HCT116 (cell line): ENCODE data around the gene CDK5RAP2. TPM values are rescaled to one million over a fixed set of nuclear protein-coding genes. Genes with fewer than 3 reads are reported as not detected.

ENCODE experiments used
- ATAC-seq: fragments of 200-7000 bp; cut with Tn5 transposase; 2 replicates; pipeline ENCODE4 v1.9.1; 2020; ENCODE audit warnings: mild to moderate bottlenecking, moderate library complexity
- BruUV-seq: library from RNA; stranded (reverse); fragments of 400-500 nt; replicated peaks from 2 replicates; lab custom pipeline; 2021; lab: Mats Ljungman, UMichigan
- CTCF ChIA-PET: fragments of 300-600 bp; sonication (Branson Sonifier 250); formaldehyde crosslinking; loops from one replicate; lab custom pipeline; 2021; ENCODE audit warnings: antibody characterized with exemption; lab: Charles Lee
- POLR2A ChIA-PET: fragments of 300-600, 350-600 bp; sonication (Branson Sonifier 250); formaldehyde crosslinking; loops from one replicate; lab custom pipeline; 2021; ENCODE audit warnings: antibody characterized with exemption; lab: Charles Lee
- RAD21 ChIA-PET, 2 experiments: fragments of 300-600 bp; sonication (Branson Sonifier 250); formaldehyde crosslinking; loops; one replicate each; lab custom pipeline; 2023; ENCODE audit warnings: low total read pairs in 2 of 2; ENCODE audit not compliant: uncharacterized antibody in 2 of 2, unreplicated experiment in 2 of 2, low non-redundant PET in 1 of 2; lab: Charles Lee
- DNase-seq: peaks from one replicate; pipeline ENCODE4 v3.0.0-alpha.2; 2010; ENCODE audit warnings: low read depth, low spot score
- H2AFZ ChIP-seq: fragments of 200-600 bp; shearing (Covaris generic), sonication (generic); 2 replicates; pipeline ENCODE4 v1.6.1; 2017; ENCODE audit warnings: low read depth, mixed run types, mixed read lengths, antibody characterized with exemption, low read length; ENCODE audit not compliant: poor library complexity, severe bottlenecking
- H3K27ac ChIP-seq: 2 replicates; pipeline ENCODE4 v1.5.1; 2012; ENCODE audit warnings: low read depth, low read length
- H3K27me3 ChIP-seq: fragments of 200-600 bp; sonication (generic); 2 replicates; pipeline ENCODE4 v1.6.1; 2016; ENCODE audit warnings: mixed run types, low read length, mixed read lengths; ENCODE audit not compliant: insufficient read depth
- H3K36me3 ChIP-seq, 2 experiments: fragments of 200-500 bp in 1 of 2; fragments of 200-600 bp in 1 of 2; sonication (Bioruptor generic) in 1 of 2; sonication (generic) in 1 of 2; 2 replicates each; pipeline versions ENCODE4 v1.5.1 to v1.6.1; 2014 to 2016; ENCODE audit warnings: low read length in 2 of 2, inconsistent platforms in 1 of 2, mixed read lengths in 1 of 2, mixed run types in 1 of 2; ENCODE audit not compliant: insufficient read depth in 2 of 2, control insufficient read depth in 1 of 2
- H3K4me1 ChIP-seq, 2 experiments: fragments of 200-600 bp in 1 of 2; sonication (generic) in 1 of 2; 2 replicates each; pipeline versions ENCODE4 v1.5.1 to v1.6.1; 2012 to 2017; ENCODE audit warnings: low read length in 2 of 2, inconsistent platforms in 1 of 2, mild to moderate bottlenecking in 1 of 2, mixed read lengths in 1 of 2, mixed run types in 1 of 2, moderate library complexity in 1 of 2; ENCODE audit not compliant: insufficient read depth in 2 of 2, control insufficient read depth in 1 of 2
- H3K4me2 ChIP-seq: fragments of 200-600 bp; sonication (generic); 2 replicates; pipeline ENCODE4 v1.6.1; 2017; ENCODE audit warnings: mixed run types, low read length, mixed read lengths
- H3K4me3 ChIP-seq, 2 experiments: fragments of 200-600 bp in 1 of 2; sonication (generic) in 1 of 2; replicated peaks in 1 of 2; 2 replicates each; pipeline ENCODE4 v1.5.1; 2011 to 2016; ENCODE audit warnings: low read length in 2 of 2, control low read depth in 1 of 2, low read depth in 1 of 2, mild to moderate bottlenecking in 1 of 2, mixed read lengths in 1 of 2, mixed run types in 1 of 2
- H3K79me2 ChIP-seq: fragments of 200-600 bp; sonication (generic); 2 replicates; pipeline ENCODE4 v1.6.1; 2017; ENCODE audit warnings: mild to moderate bottlenecking, mixed run types, low read length, moderate library complexity, mixed read lengths; ENCODE audit not compliant: insufficient read depth
- H3K9ac ChIP-seq: fragments of 200-600 bp; sonication (generic); 2 replicates; pipeline ENCODE4 v1.6.1; 2016; ENCODE audit warnings: low read length, mixed read lengths
- H3K9me2 ChIP-seq: fragments of 200-600 bp; sonication (generic), shearing (Covaris generic); 2 replicates; pipeline ENCODE4 v1.6.1; 2017; ENCODE audit warnings: mixed run types, mild to moderate bottlenecking, moderate library complexity; ENCODE audit not compliant: insufficient read depth
- H3K9me3 ChIP-seq, 2 experiments: fragments of 200-500 bp in 1 of 2; fragments of 200-600 bp in 1 of 2; sonication (Bioruptor generic) in 1 of 2; sonication (generic) in 1 of 2; 2 replicates each; pipeline ENCODE4 v1.6.1; 2014 to 2017; ENCODE audit warnings: low read length in 2 of 2, mixed read lengths in 2 of 2, inconsistent platforms in 1 of 2, low read depth in 1 of 2, mild to moderate bottlenecking in 1 of 2, mixed run types in 1 of 2, moderate library complexity in 1 of 2; ENCODE audit not compliant: control insufficient read depth in 1 of 2, insufficient read depth in 1 of 2
- H4K20me1 ChIP-seq: fragments of 200-600 bp; sonication (generic), shearing (Covaris generic); 2 replicates; pipeline ENCODE4 v1.6.1; 2017; ENCODE audit warnings: mixed run types, mild to moderate bottlenecking, moderate library complexity; ENCODE audit not compliant: insufficient read depth
- CBX3 ChIP-seq: IDR thresholded peaks from 2 replicates; pipeline ENCODE4 v1.6.1; 2012; ENCODE audit warnings: low read depth
- EGR1 ChIP-seq: IDR thresholded peaks from 2 replicates; pipeline ENCODE4 v1.6.1; 2012; ENCODE audit warnings: low read depth
- ELF1 ChIP-seq: IDR thresholded peaks from 2 replicates; pipeline ENCODE4 v1.6.1; 2012; ENCODE audit warnings: low read depth, borderline replicate concordance
- EZH2 ChIP-seq: fragments of 200-600 bp; sonication (generic); IDR thresholded peaks from 2 replicates; pipeline ENCODE4 v1.6.1; 2017; ENCODE audit warnings: antibody characterized with exemption, mixed run types
- EZH2phosphoT487 ChIP-seq: fragments of 200-600 bp; IDR thresholded peaks from 2 replicates; pipeline ENCODE4 v1.6.1; 2018; ENCODE audit warnings: antibody characterized with exemption, borderline replicate concordance
- FOSL1 ChIP-seq: IDR thresholded peaks from 2 replicates; pipeline ENCODE4 v1.6.1; 2012; ENCODE audit warnings: low read depth
- MAX ChIP-seq: IDR thresholded peaks from 2 replicates; pipeline ENCODE4 v1.6.1; 2012
- POLR2A ChIP-seq: IDR thresholded peaks from 2 replicates; pipeline ENCODE4 v1.7.0; 2011; ENCODE audit warnings: borderline replicate concordance; ENCODE audit not compliant: insufficient read depth, insufficient read length; ENCODE audit errors: extremely low read depth
- RAD21 ChIP-seq: IDR thresholded peaks from 2 replicates; pipeline ENCODE4 v1.6.1; 2012; ENCODE audit warnings: low read depth, mild to moderate bottlenecking
- SIN3A ChIP-seq: IDR thresholded peaks from 2 replicates; pipeline ENCODE4 v1.6.1; 2012; ENCODE audit warnings: low read depth
- SP1 ChIP-seq: IDR thresholded peaks from 2 replicates; pipeline ENCODE4 v1.6.1; 2012; ENCODE audit warnings: low read depth
- SRF ChIP-seq: IDR thresholded peaks from 2 replicates; pipeline ENCODE4 v1.6.1; 2012; ENCODE audit warnings: low read depth
- YY1 ChIP-seq: IDR thresholded peaks from 2 replicates; pipeline ENCODE4 v1.6.1; 2011; ENCODE audit warnings: low read length, low read depth, moderate library complexity, mild to moderate bottlenecking; ENCODE audit not compliant: insufficient replicate concordance; ENCODE audit errors: extremely low read depth
- ZFX ChIP-seq: fragments of 450-650 bp; IDR thresholded peaks from 2 replicates; pipeline ENCODE4 v1.6.1; 2017
- intact Hi-C: fragments of 100-400 bp; cut with micrococcal nuclease; formaldehyde crosslinking; loops from 2 replicates; pipeline ENCODE4 v1.10.0; 2022
- total RNA-seq: library from RNA; stranded (reverse); gene quantifications from one replicate; pipeline ENCODE4 v1.2.1, GENCODE V29; 2021; ENCODE audit not compliant: unreplicated experiment
- TF ChIP-seq, protein P1 (sequence below), 3 experiments: fragments of 200-600 bp in 1 of 3; sonication (generic) in 1 of 3; IDR thresholded peaks in 2 of 3; conservative IDR thresholded peaks in 1 of 3; 2 replicates each; pipeline ENCODE4 v1.5.1; 2012 to 2017; ENCODE audit warnings: low read depth in 2 of 3, low read length in 2 of 3, antibody characterized with exemption in 1 of 3, borderline replicate concordance in 1 of 3, control low read depth in 1 of 3, mild to moderate bottlenecking in 1 of 3, mixed read lengths in 1 of 3, mixed run types in 1 of 3, moderate library complexity in 1 of 3; ENCODE audit not compliant: insufficient read depth in 1 of 3
- TF ChIP-seq, protein P2 (sequence below): IDR thresholded peaks from 2 replicates; pipeline ENCODE4 v1.6.1; 2012

CDK5RAP2 gene
- total RNA-seq, 1 experiment from 2014 or later = 56.2 TPM

GRCh38 chr9:120431268-120431667 lies 148.7 kb downstream of the CDK5RAP2 start:
- POLR2A ChIA-PET = no interaction called here
- no peaks in the 10 kb centered on the region for H3K27me3 ChIP-seq
- ATAC-seq = no peak
- H2AFZ ChIP-seq = no peak overlapping the region
- DNase-seq = no peak
- no peaks in the 10 kb centered on the region for H4K20me1 ChIP-seq
- no peaks in the 10 kb centered on the region for H3K4me1 ChIP-seq
- BruUV-seq = no TSS peak
- intact Hi-C loops = no loop called here
- no peak overlapping the region for H3K4me2 ChIP-seq
- H3K4me3 ChIP-seq = no peak overlapping the region
- H3K9me2 ChIP-seq = no peaks in the 10 kb centered on the region
- CTCF ChIA-PET = no interaction called here
- TF ChIP-seq, protein P1, sequence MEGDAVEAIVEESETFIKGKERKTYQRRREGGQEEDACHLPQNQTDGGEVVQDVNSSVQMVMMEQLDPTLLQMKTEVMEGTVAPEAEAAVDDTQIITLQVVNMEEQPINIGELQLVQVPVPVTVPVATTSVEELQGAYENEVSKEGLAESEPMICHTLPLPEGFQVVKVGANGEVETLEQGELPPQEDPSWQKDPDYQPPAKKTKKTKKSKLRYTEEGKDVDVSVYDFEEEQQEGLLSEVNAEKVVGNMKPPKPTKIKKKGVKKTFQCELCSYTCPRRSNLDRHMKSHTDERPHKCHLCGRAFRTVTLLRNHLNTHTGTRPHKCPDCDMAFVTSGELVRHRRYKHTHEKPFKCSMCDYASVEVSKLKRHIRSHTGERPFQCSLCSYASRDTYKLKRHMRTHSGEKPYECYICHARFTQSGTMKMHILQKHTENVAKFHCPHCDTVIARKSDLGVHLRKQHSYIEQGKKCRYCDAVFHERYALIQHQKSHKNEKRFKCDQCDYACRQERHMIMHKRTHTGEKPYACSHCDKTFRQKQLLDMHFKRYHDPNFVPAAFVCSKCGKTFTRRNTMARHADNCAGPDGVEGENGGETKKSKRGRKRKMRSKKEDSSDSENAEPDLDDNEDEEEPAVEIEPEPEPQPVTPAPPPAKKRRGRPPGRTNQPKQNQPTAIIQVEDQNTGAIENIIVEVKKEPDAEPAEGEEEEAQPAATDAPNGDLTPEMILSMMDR (IDR thresholded peaks at IDR 0.05 in 2 of 3, conservative IDR thresholded peaks at IDR 0.05 in 1 of 3; ENCODE audit: borderline replicate concordance in 1 of 3, insufficient read depth in 1 of 3, low read depth in 2 of 3, low read length in 2 of 3) = no peak
- no peak for TF ChIP-seq MAX
- no peak for TF ChIP-seq SP1
- TF ChIP-seq EGR1 = no peak
- no peak for TF ChIP-seq ZFX
- no peak for TF ChIP-seq ELF1
- no peak for TF ChIP-seq FOSL1
- TF ChIP-seq POLR2A = no peak
- no peak for TF ChIP-seq EZH2phosphoT487
- TF ChIP-seq, protein P2, sequence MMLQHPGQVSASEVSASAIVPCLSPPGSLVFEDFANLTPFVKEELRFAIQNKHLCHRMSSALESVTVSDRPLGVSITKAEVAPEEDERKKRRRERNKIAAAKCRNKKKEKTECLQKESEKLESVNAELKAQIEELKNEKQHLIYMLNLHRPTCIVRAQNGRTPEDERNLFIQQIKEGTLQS = no peak
- no peak for TF ChIP-seq SRF
- TF ChIP-seq YY1 = no peak
- TF ChIP-seq EZH2 = no peak
- TF ChIP-seq SIN3A = no peak
- no peak for TF ChIP-seq CBX3
- no peak for TF ChIP-seq RAD21
- no peaks in the 10 kb centered on the region for H3K36me3 ChIP-seq
- RAD21 ChIA-PET = no interaction called here
- no peaks in the 10 kb centered on the region for H3K9me3 ChIP-seq
- no peak overlapping the region for H3K27ac ChIP-seq
- H3K9ac ChIP-seq = no peak overlapping the region
- H3K79me2 ChIP-seq = no peaks in the 10 kb centered on the region
